MM.1S (cell line): ENCODE data around the gene KRTAP1-4.

ENCODE experiments used
- DNase-seq: peaks from one replicate; pipeline ENCODE4 v3.0.0-alpha.2; 2015
- H2AFZ ChIP-seq: fragments of 300-600 bp; sonication (generic); 2 replicates; pipeline ENCODE4 v1.6.0; 2016; ENCODE audit warnings: antibody characterized with exemption, low read length
- H3F3A ChIP-seq: fragments of 300-600 bp; sonication (generic); 2 replicates; pipeline ENCODE4 v1.6.1; 2016; ENCODE audit warnings: mild to moderate bottlenecking, antibody characterized with exemption, low read length, moderate library complexity, mixed read lengths; ENCODE audit not compliant: insufficient read depth
- H3K27ac ChIP-seq: fragments of 300-600 bp; sonication (generic); 2 replicates; pipeline ENCODE4 v1.5.1; 2016; ENCODE audit warnings: mild to moderate bottlenecking, low read length
- H3K27me3 ChIP-seq: fragments of 300-600 bp; sonication (generic); replicated peaks from 2 replicates; pipeline ENCODE4 v1.6.0; 2016; ENCODE audit warnings: low read length; ENCODE audit not compliant: insufficient read depth
- H3K36me3 ChIP-seq: fragments of 300-600 bp; sonication (generic); replicated peaks from 2 replicates; pipeline ENCODE4 v1.6.1; 2016; ENCODE audit warnings: mild to moderate bottlenecking, low read length, mixed read lengths; ENCODE audit not compliant: insufficient read depth
- H3K4me1 ChIP-seq: fragments of 300-600 bp; sonication (generic); 2 replicates; pipeline ENCODE4 v1.6.1; 2016; ENCODE audit warnings: low read length, mixed read lengths
- H3K4me2 ChIP-seq: fragments of 300-600 bp; sonication (generic); 2 replicates; pipeline ENCODE4 v1.6.0; 2016; ENCODE audit warnings: low read depth, low read length
- H3K4me3 ChIP-seq: fragments of 300-600 bp; sonication (generic); 2 replicates; pipeline ENCODE4 v1.5.1; 2016; ENCODE audit warnings: low read length, mixed read lengths
- H3K79me2 ChIP-seq: fragments of 300-600 bp; sonication (generic); 2 replicates; pipeline ENCODE4 v1.6.1; 2016; ENCODE audit warnings: mixed run types, low read length, mixed read lengths
- H3K9ac ChIP-seq: fragments of 300-600 bp; sonication (generic); 2 replicates; pipeline ENCODE4 v1.6.1; 2016; ENCODE audit warnings: low read length, mixed read lengths
- H3K9me2 ChIP-seq: fragments of 300-600 bp; sonication (generic); replicated peaks from 2 replicates; pipeline ENCODE4 v1.6.1; 2016; ENCODE audit warnings: mild to moderate bottlenecking, low read length, mixed read lengths; ENCODE audit not compliant: insufficient read depth
- H3K9me3 ChIP-seq: fragments of 300-600 bp; sonication (generic); replicated peaks from 2 replicates; pipeline ENCODE4 v1.6.1; 2016; ENCODE audit warnings: mild to moderate bottlenecking, low read length, mixed read lengths; ENCODE audit not compliant: insufficient read depth
- H4K20me1 ChIP-seq: fragments of 300-600 bp; sonication (generic); 2 replicates; pipeline ENCODE4 v1.6.1; 2016; ENCODE audit warnings: mild to moderate bottlenecking, low read length, moderate library complexity, mixed read lengths; ENCODE audit not compliant: insufficient read depth
- EZH2 ChIP-seq: fragments of 300-600 bp; sonication (generic); optimal IDR thresholded peaks from 2 replicates; pipeline ENCODE3; 2017; ENCODE audit warnings: low read depth, mild to moderate bottlenecking, antibody characterized with exemption, low read length, mixed read lengths
- EZH2phosphoT487 ChIP-seq: fragments of 300-600 bp; sonication (generic); IDR thresholded peaks from 2 replicates; pipeline ENCODE4 v1.6.1; 2018; ENCODE audit warnings: antibody characterized with exemption, low read length
- TF ChIP-seq, protein P1 (sequence below): fragments of 300-600 bp; sonication (generic); IDR thresholded peaks from 2 replicates; pipeline ENCODE4 v1.5.1; 2016; ENCODE audit warnings: antibody characterized with exemption, low read length, mixed read lengths

The KRTAP1-4 gene

GRCh38 chr17:41029633-41030245 is at the start of gene KRTAP1-4:
KRTAP1-4 (minus strand) TSS chr17:41030195; CDS start chr17:41030078, 117 bp downstream.
- no peaks in the 10 kb centered on the region for H3K36me3 ChIP-seq
- H3K79me2 ChIP-seq: no peaks in the 10 kb centered on the region
- no peaks in the 10 kb centered on the region for H3K9me3 ChIP-seq
- no peaks in the 10 kb centered on the region for H3F3A ChIP-seq
- H3K4me2 ChIP-seq: no peak within 1 kb of the TSS
- no peaks in the 10 kb centered on the region for H3K9me2 ChIP-seq
- no peak within 1 kb of the TSS for H2AFZ ChIP-seq
- no peaks in the 10 kb centered on the region for H4K20me1 ChIP-seq
- no peak for DNase-seq
- no peak within 1 kb of the TSS for H3K27ac ChIP-seq
- no peaks in the 10 kb centered on the region for H3K27me3 ChIP-seq
- H3K4me3 ChIP-seq: no peak within 1 kb of the TSS
- no peaks in the 10 kb centered on the region for H3K4me1 ChIP-seq
- H3K9ac ChIP-seq: no peak within 1 kb of the TSS
- TF ChIP-seq EZH2 (no peak), EZH2phosphoT487 (no peak)
- TF ChIP-seq, protein P1, sequence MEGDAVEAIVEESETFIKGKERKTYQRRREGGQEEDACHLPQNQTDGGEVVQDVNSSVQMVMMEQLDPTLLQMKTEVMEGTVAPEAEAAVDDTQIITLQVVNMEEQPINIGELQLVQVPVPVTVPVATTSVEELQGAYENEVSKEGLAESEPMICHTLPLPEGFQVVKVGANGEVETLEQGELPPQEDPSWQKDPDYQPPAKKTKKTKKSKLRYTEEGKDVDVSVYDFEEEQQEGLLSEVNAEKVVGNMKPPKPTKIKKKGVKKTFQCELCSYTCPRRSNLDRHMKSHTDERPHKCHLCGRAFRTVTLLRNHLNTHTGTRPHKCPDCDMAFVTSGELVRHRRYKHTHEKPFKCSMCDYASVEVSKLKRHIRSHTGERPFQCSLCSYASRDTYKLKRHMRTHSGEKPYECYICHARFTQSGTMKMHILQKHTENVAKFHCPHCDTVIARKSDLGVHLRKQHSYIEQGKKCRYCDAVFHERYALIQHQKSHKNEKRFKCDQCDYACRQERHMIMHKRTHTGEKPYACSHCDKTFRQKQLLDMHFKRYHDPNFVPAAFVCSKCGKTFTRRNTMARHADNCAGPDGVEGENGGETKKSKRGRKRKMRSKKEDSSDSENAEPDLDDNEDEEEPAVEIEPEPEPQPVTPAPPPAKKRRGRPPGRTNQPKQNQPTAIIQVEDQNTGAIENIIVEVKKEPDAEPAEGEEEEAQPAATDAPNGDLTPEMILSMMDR: no peak

GRCh38 chr17:41076788-41077187 is 46.8 kb upstream of the KRTAP1-4 start:
- Histone ChIP-seq H3K4me2 (no peak overlapping the region), H3K9ac (no peak overlapping the region), H3K9me3 (no peaks in the 10 kb centered on the region), H3K36me3 (no peaks in the 10 kb centered on the region), H3K9me2 (no peaks in the 10 kb centered on the region), H3K4me3 (no peak overlapping the region), H3K79me2 (no peaks in the 10 kb centered on the region), H2AFZ (no peak overlapping the region), H3F3A (no peaks in the 10 kb centered on the region), H4K20me1 (no peaks in the 10 kb centered on the region), H3K27ac (no peak overlapping the region), H3K4me1 (no peaks in the 10 kb centered on the region), H3K27me3 (no peaks in the 10 kb centered on the region)
- no peak for TF ChIP-seq EZH2
- TF ChIP-seq EZH2phosphoT487: no peak
- TF ChIP-seq, protein P1: no peak
- no peak for DNase-seq

GRCh38 chr17:41073676-41074075 is 43.7 kb upstream of the KRTAP1-4 start:
- no peak overlapping the region for H3K4me3 ChIP-seq
- no peak for TF ChIP-seq EZH2
- H4K20me1 ChIP-seq: no peaks in the 10 kb centered on the region
- no peaks in the 10 kb centered on the region for H3K9me2 ChIP-seq
- no peaks in the 10 kb centered on the region for H3F3A ChIP-seq
- no peaks in the 10 kb centered on the region for H3K27me3 ChIP-seq
- no peaks in the 10 kb centered on the region for H3K36me3 ChIP-seq
- no peak overlapping the region for H3K9ac ChIP-seq
- H3K4me1 ChIP-seq: no peaks in the 10 kb centered on the region
- no peak overlapping the region for H3K27ac ChIP-seq
- DNase-seq: no peak
- no peak overlapping the region for H2AFZ ChIP-seq
- H3K4me2 ChIP-seq: no peak overlapping the region
- H3K9me3 ChIP-seq: no peaks in the 10 kb centered on the region
- H3K79me2 ChIP-seq: no peaks in the 10 kb centered on the region

GRCh38 chr17:41071606-41072360 is 41.8 kb upstream of the KRTAP1-4 start:
- H3K27me3 ChIP-seq: no peaks in the 10 kb centered on the region
- H3K9me2 ChIP-seq: no peaks in the 10 kb centered on the region
- no peaks in the 10 kb centered on the region for H3K36me3 ChIP-seq
- H3K4me2 ChIP-seq: no peak overlapping the region
- H3F3A ChIP-seq: no peaks in the 10 kb centered on the region
- no peaks in the 10 kb centered on the region for H4K20me1 ChIP-seq
- H3K9ac ChIP-seq: no peak overlapping the region
- H3K4me1 ChIP-seq: no peaks in the 10 kb centered on the region
- H3K27ac ChIP-seq: no peak overlapping the region
- no peaks in the 10 kb centered on the region for H3K79me2 ChIP-seq
- H3K4me3 ChIP-seq: no peak overlapping the region
- TF ChIP-seq, protein P1: no peak
- TF ChIP-seq EZH2phosphoT487 (no peak), EZH2 (no peak)
- H3K9me3 ChIP-seq: no peaks in the 10 kb centered on the region
- H2AFZ ChIP-seq: no peak overlapping the region
- no peak for DNase-seq
